Peyer's patch (tissue), 4 donors: Measurements from ENCODE around the gene CBLN1. TPM values are rescaled to one million over a fixed set of nuclear protein-coding genes. Genes with fewer than 3 reads are reported as not detected.

Experiments
- DNase-seq, 3 donors: peaks; one replicate each; pipeline ENCODE4 v3.0.0-alpha.2; 2017 to 2019
- H3K27ac ChIP-seq, 4 donors: fragments of 200-600 bp; sonication (generic); one replicate each; pipeline ENCODE4 v1.5.1; 2016 to 2019
- H3K27me3 ChIP-seq, 2 donors: fragments of 200-600 bp; sonication (generic); one replicate each; pipeline ENCODE4 v1.5.1; 2019
- H3K36me3 ChIP-seq, 3 donors: fragments of 200-600 bp; sonication (generic); one replicate each; pipeline ENCODE4 v1.5.1; 2016 to 2019
- H3K4me1 ChIP-seq, 4 donors: fragments of 200-600 bp; sonication (generic); one replicate each; pipeline ENCODE4 v1.5.1; 2016 to 2019
- H3K4me3 ChIP-seq, 4 donors: fragments of 200-600 bp; sonication (generic); 1 replicate in 3 of 4; 2 replicates in 1 of 4; pipeline ENCODE4 v1.5.1; 2016 to 2019; ENCODE audit warnings: mild to moderate bottlenecking in 1 of 4
- H3K9me3 ChIP-seq, 4 donors: fragments of 200-600 bp; sonication (generic); one replicate each; pipeline ENCODE4 v1.5.1; 2016 to 2019; ENCODE audit warnings: mild to moderate bottlenecking in 1 of 4
- CTCF ChIP-seq, 6 experiments: fragments of 450-650 bp in 4 of 6; fragments of 200-600 bp in 2 of 6; sonication (generic) in 1 of 6; IDR thresholded peaks; one replicate each; pipeline ENCODE4 v1.5.1; 2017 to 2019; ENCODE audit warnings: antibody characterized with exemption in 6 of 6, mild to moderate bottlenecking in 3 of 6, moderate library complexity in 1 of 6
- POLR2A ChIP-seq, 2 donors: fragments of 450-650 bp; IDR thresholded peaks; one replicate each; pipeline ENCODE4 v1.5.1; 2017; ENCODE audit warnings: antibody characterized with exemption in 2 of 2, mild to moderate bottlenecking in 2 of 2, moderate library complexity in 2 of 2
- total RNA-seq, 4 donors: library from RNA; depleted of rRNA; stranded (reverse); fragments of >200 nt; gene quantifications; one replicate each; pipeline ENCODE4 v1.1.0, GENCODE V29; 2016

The CBLN1 gene
- total RNA-seq = 1 to 10 TPM in 1 of 4 donors, not detected in 3; 2.1 TPM

GRCh38 chr16:49281480-49281842 is at the start of gene CBLN1:
CBLN1 (minus strand) TSS chr16:49281838; CDS start chr16:49281465, 373 bp downstream.
- no peak for DNase-seq
- H3K4me3 ChIP-seq = peak within 1 kb of the TSS; percentile 25 to 61 (median 48)
- no peak for TF ChIP-seq POLR2A (IDR thresholded peaks at IDR 0.05)
- TF ChIP-seq CTCF (IDR thresholded peaks at IDR 0.05) = no peak
- H3K27ac ChIP-seq = peak within 1 kb of the TSS in 2 of 4 donors; percentile 87 to 90
- no peaks in the 10 kb centered on the region for H3K36me3 ChIP-seq
- peaks cover 0 to 66% of the 10 kb centered on the region in 2 donors for H3K27me3 ChIP-seq
- peaks cover 0 to 41% (median 5%) of the 10 kb centered on the region in 4 donors for H3K4me1 ChIP-seq
- H3K9me3 ChIP-seq = no peaks in the 10 kb centered on the region

GRCh38 chr16:49330562-49331201 is 49.0 kb upstream of the CBLN1 start:
- no peak for DNase-seq
- Histone ChIP-seq H3K4me3 (no peak overlapping the region), H3K9me3 (no peaks in the 10 kb centered on the region), H3K27ac (no peak overlapping the region), H3K36me3 (no peaks in the 10 kb centered on the region), H3K27me3 (no peaks in the 10 kb centered on the region), H3K4me1 (no peaks in the 10 kb centered on the region)
- TF ChIP-seq CTCF (IDR thresholded peaks at IDR 0.05) = no peak
- no peak for TF ChIP-seq POLR2A (IDR thresholded peaks at IDR 0.05)

- no peaks in the 10 kb centered on the region for H3K9me3 ChIP-seq
- H3K27me3 ChIP-seq = no peaks in the 10 kb centered on the region
- no peak overlapping the region for H3K4me3 ChIP-seq
- TF ChIP-seq CTCF (IDR thresholded peaks at IDR 0.05) (no peak), POLR2A (IDR thresholded peaks at IDR 0.05) (no peak)
- no peak for DNase-seq
- no peaks in the 10 kb centered on the region for H3K4me1 ChIP-seq
- no peak overlapping the region for H3K27ac ChIP-seq
- H3K36me3 ChIP-seq = no peaks in the 10 kb centered on the region
Observed at GRCh38 chr16:49328325-49328724, 46.7 kb upstream of the CBLN1 start.

GRCh38 chr16:49327466-49327865 is 45.8 kb upstream of the CBLN1 start:
- no peak for DNase-seq
- TF ChIP-seq POLR2A (IDR thresholded peaks at IDR 0.05) = no peak
- no peak for TF ChIP-seq CTCF (IDR thresholded peaks at IDR 0.05)
- H3K4me1 ChIP-seq = no peaks in the 10 kb centered on the region
- no peaks in the 10 kb centered on the region for H3K9me3 ChIP-seq
- H3K27ac ChIP-seq = no peak overlapping the region
- no peak overlapping the region for H3K4me3 ChIP-seq
- no peaks in the 10 kb centered on the region for H3K27me3 ChIP-seq
- no peaks in the 10 kb centered on the region for H3K36me3 ChIP-seq

GRCh38 chr16:49324703-49325102 is 43.1 kb upstream of the CBLN1 start:
- H3K36me3 ChIP-seq = no peaks in the 10 kb centered on the region
- no peaks in the 10 kb centered on the region for H3K27me3 ChIP-seq
- no peak overlapping the region for H3K27ac ChIP-seq
- no peaks in the 10 kb centered on the region for H3K4me1 ChIP-seq
- no peak for DNase-seq
- H3K4me3 ChIP-seq = no peak overlapping the region
- no peaks in the 10 kb centered on the region for H3K9me3 ChIP-seq
- TF ChIP-seq POLR2A (IDR thresholded peaks at IDR 0.05) (no peak), CTCF (IDR thresholded peaks at IDR 0.05) (no peak)

- no peaks in the 10 kb centered on the region for H3K27me3 ChIP-seq
- no peak overlapping the region for H3K27ac ChIP-seq
- H3K4me1 ChIP-seq = no peaks in the 10 kb centered on the region
- no peak overlapping the region for H3K4me3 ChIP-seq
- H3K9me3 ChIP-seq = no peaks in the 10 kb centered on the region
- no peaks in the 10 kb centered on the region for H3K36me3 ChIP-seq
- DNase-seq = no peak
- TF ChIP-seq CTCF (IDR thresholded peaks at IDR 0.05) (no peak), POLR2A (IDR thresholded peaks at IDR 0.05) (no peak)
Observed at GRCh38 chr16:49315602-49316001, 34.0 kb upstream of the CBLN1 start.
